H9 (cell line): ENCODE results near the gene CTF1. TPM values are rescaled to one million over a fixed set of nuclear protein-coding genes. Genes with fewer than 3 reads are reported as not detected.

Source experiments
- DNase-seq: peaks from one replicate; pipeline ENCODE4 v3.0.0-alpha.2; 2017
- H2AFZ ChIP-seq: one replicate; pipeline ENCODE4 v1.6.1; 2013; ENCODE audit warnings: mild to moderate bottlenecking, low read length, control low read depth, moderate library complexity
- H2AK5ac ChIP-seq: 2 replicates; pipeline ENCODE4 v1.6.1; 2013; ENCODE audit warnings: low read length, control low read depth, mixed read lengths; ENCODE audit not compliant: insufficient read length
- H2BK120ac ChIP-seq: one replicate; pipeline ENCODE4 v1.6.1; 2013; ENCODE audit warnings: low read depth, mild to moderate bottlenecking, low read length, control low read depth, inconsistent platforms; ENCODE audit not compliant: poor library complexity, severe bottlenecking
- H2BK12ac ChIP-seq: 2 replicates; pipeline ENCODE4 v1.6.1; 2013; ENCODE audit warnings: low read length, control low read depth, mixed read lengths, low read depth; ENCODE audit not compliant: insufficient read length
- H2BK15ac ChIP-seq: 2 replicates; pipeline ENCODE4 v1.6.1; 2013; ENCODE audit warnings: low read depth, low read length, control low read depth
- H2BK20ac ChIP-seq: one replicate; pipeline ENCODE4 v1.6.1; 2013; ENCODE audit warnings: low read depth, mild to moderate bottlenecking, low read length, control low read depth, inconsistent platforms; ENCODE audit not compliant: poor library complexity, severe bottlenecking
- H2BK5ac ChIP-seq: 2 replicates; pipeline ENCODE4 v1.6.1; 2013; ENCODE audit warnings: low read length, control low read depth, mixed read lengths; ENCODE audit not compliant: insufficient read length
- H3K14ac ChIP-seq: 2 replicates; pipeline ENCODE4 v1.6.1; 2013; ENCODE audit warnings: low read length, control low read depth; ENCODE audit not compliant: insufficient read depth
- H3K18ac ChIP-seq: 2 replicates; pipeline ENCODE4 v1.6.1; 2013; ENCODE audit warnings: low read depth, mild to moderate bottlenecking, mixed read lengths, low read length, control low read depth; ENCODE audit not compliant: insufficient read length
- H3K23ac ChIP-seq: 2 replicates; pipeline ENCODE4 v1.6.1; 2013; ENCODE audit warnings: low read length, control low read depth, mixed read lengths, low read depth; ENCODE audit not compliant: insufficient read length
- H3K23me2 ChIP-seq: 2 replicates; pipeline ENCODE4 v1.6.1; 2013; ENCODE audit warnings: low read depth, mild to moderate bottlenecking, mixed read lengths, low read length, control low read depth; ENCODE audit not compliant: insufficient read length, poor library complexity, severe bottlenecking
- H3K27ac ChIP-seq: 2 replicates; pipeline ENCODE4 v1.5.1; 2013; ENCODE audit warnings: low read length, control low read depth, mixed read lengths, low read depth; ENCODE audit not compliant: insufficient read length
- H3K27me3 ChIP-seq: 2 replicates; pipeline ENCODE4 v1.6.1; 2013; ENCODE audit warnings: low read length, control low read depth, inconsistent platforms; ENCODE audit not compliant: insufficient read depth
- H3K4ac ChIP-seq: 2 replicates; pipeline ENCODE4 v1.6.1; 2013; ENCODE audit warnings: low read depth, mild to moderate bottlenecking, control low read depth, inconsistent platforms, low read length, moderate library complexity
- H3K4me1 ChIP-seq: 2 replicates; pipeline ENCODE4 v1.6.1; 2013; ENCODE audit warnings: low read length, control low read depth, inconsistent platforms; ENCODE audit not compliant: insufficient read depth
- H3K4me2 ChIP-seq: 2 replicates; pipeline ENCODE4 v1.6.1; 2013; ENCODE audit warnings: low read length, control low read depth, mixed read lengths; ENCODE audit not compliant: insufficient read length, insufficient read depth
- H3K56ac ChIP-seq: 2 replicates; pipeline ENCODE4 v1.6.1; 2013; ENCODE audit warnings: low read depth, mild to moderate bottlenecking, mixed read lengths, low read length, control low read depth; ENCODE audit not compliant: insufficient read length
- H3K79me1 ChIP-seq: 2 replicates; pipeline ENCODE4 v1.6.1; 2013; ENCODE audit warnings: low read depth, mild to moderate bottlenecking, moderate library complexity, low read length, control low read depth, inconsistent platforms; ENCODE audit not compliant: insufficient read depth, poor library complexity, severe bottlenecking
- H3K79me2 ChIP-seq: 2 replicates; pipeline ENCODE4 v1.6.1; 2013; ENCODE audit warnings: low read length, control low read depth, inconsistent platforms; ENCODE audit not compliant: insufficient read depth
- H3K9ac ChIP-seq: 2 replicates; pipeline ENCODE4 v1.6.1; 2013; ENCODE audit warnings: low read length, control low read depth, mixed read lengths; ENCODE audit not compliant: insufficient read length; ENCODE audit errors: extremely low read depth
- H3K9me3 ChIP-seq: one replicate; pipeline ENCODE4 v1.6.1; 2013; ENCODE audit warnings: low read depth, low read length, inconsistent platforms; ENCODE audit not compliant: control insufficient read depth
- H3T11ph ChIP-seq: one replicate; pipeline ENCODE4 v1.6.1; 2013; ENCODE audit warnings: mild to moderate bottlenecking, low read length, control low read depth, inconsistent platforms
- H4K20me1 ChIP-seq: one replicate; pipeline ENCODE4 v1.6.1; 2013; ENCODE audit not compliant: control insufficient read depth, insufficient read length, insufficient read depth
- H4K5ac ChIP-seq: 2 replicates; pipeline ENCODE4 v1.6.1; 2013; ENCODE audit warnings: low read depth, mild to moderate bottlenecking, mixed read lengths, low read length, control low read depth; ENCODE audit not compliant: insufficient read length
- H4K8ac ChIP-seq: replicated peaks from 2 replicates; pipeline ENCODE4 v1.6.1; 2013; ENCODE audit warnings: low read length, control low read depth, mixed read lengths, low read depth; ENCODE audit not compliant: insufficient read length
- H4K91ac ChIP-seq: 2 replicates; pipeline ENCODE4 v1.6.1; 2013; ENCODE audit warnings: low read depth, mild to moderate bottlenecking, moderate library complexity, mixed read lengths, low read length, control low read depth; ENCODE audit not compliant: insufficient read length
- H3K27ac Mint-ChIP-seq, 3 experiments: 2 replicates in 2 of 3; 3 replicates in 1 of 3; pipeline ENCODE4 v1.8.0; 2020 to 2021; ENCODE audit warnings: mixed read lengths in 3 of 3, mild to moderate bottlenecking in 1 of 3, moderate library complexity in 1 of 3
- H3K27me3 Mint-ChIP-seq: 2 replicates; pipeline ENCODE4 v1.8.0; 2021; ENCODE audit warnings: low read depth, mild to moderate bottlenecking, moderate library complexity, mixed read lengths
- H3K36me3 Mint-ChIP-seq, 3 experiments: 2 replicates in 2 of 3; 3 replicates in 1 of 3; pipeline ENCODE4 v1.8.0; 2020 to 2021; ENCODE audit warnings: low read depth in 3 of 3, mixed read lengths in 3 of 3; ENCODE audit not compliant: insufficient read depth in 1 of 3
- H3K4me1 Mint-ChIP-seq, 2 experiments: 2 replicates each; pipeline ENCODE4 v1.8.0; 2020; ENCODE audit warnings: mixed read lengths in 2 of 2
- H3K4me3 Mint-ChIP-seq, 2 experiments: 2 replicates in 1 of 2; 3 replicates in 1 of 2; pipeline ENCODE4 v1.8.0; 2020 to 2021; ENCODE audit warnings: mild to moderate bottlenecking in 2 of 2, mixed read lengths in 2 of 2, moderate library complexity in 1 of 2
- H3K9me3 Mint-ChIP-seq, 2 experiments: 2 replicates in 1 of 2; 3 replicates in 1 of 2; pipeline ENCODE4 v1.8.0; 2020; ENCODE audit warnings: mild to moderate bottlenecking in 2 of 2, mixed read lengths in 2 of 2, moderate library complexity in 1 of 2
- CTCF ChIP-seq: fragments of 200-600 bp; sonication (generic); conservative IDR thresholded peaks from 3 replicates; pipeline ENCODE4 v1.8.0; 2021; ENCODE audit warnings: antibody characterized with exemption, mild to moderate bottlenecking
- WGBS: extraction: QIAGEN DNeasy Blood & Tissue Kit; methylation state at CpG from one replicate; pipeline ENCODE4 v1.1.7; 2013; ENCODE audit warnings: missing lambda C conversion rate, low lambda C conversion rate, mixed read lengths; ENCODE audit not compliant: insufficient read length; ENCODE audit errors: extremely low coverage; 5-methylcytosine and 5-hydroxymethylcytosine counted together
- total RNA-seq: library from RNA; stranded (reverse); gene quantifications from 2 replicates; pipeline ENCODE4 v1.2.1, GENCODE V29; 2021

The CTF1 gene
- total RNA-seq, 1 experiment from 2014 or later: 0.72 TPM

DNA sequence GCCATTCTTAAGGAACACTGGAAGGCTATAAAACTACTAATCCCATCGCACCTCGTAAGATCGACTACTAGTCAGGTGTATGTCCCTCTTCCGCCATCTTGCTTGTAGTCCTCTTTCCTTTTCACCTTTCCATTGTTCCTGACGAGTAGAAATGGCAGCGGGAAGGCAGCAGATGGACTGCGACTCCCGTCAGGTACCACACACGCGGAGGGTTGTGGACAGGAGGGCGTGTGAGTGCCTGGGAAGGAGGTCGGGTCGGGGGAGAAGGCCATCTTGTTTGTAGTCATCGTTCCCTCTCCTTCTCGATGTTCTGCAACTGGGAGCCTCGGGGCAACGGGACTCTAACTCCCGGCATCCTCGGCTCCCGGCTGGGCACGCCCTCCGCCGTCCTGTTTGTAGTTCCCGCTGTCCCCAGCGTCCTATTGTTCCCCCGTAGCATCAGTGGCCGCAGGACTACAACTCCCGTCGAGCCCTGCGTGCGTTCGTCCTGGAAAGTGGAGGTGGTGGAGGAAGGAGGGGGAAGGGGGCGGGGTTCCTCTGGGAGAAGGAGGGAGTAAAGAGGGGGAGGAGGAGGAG is 26.6 kb downstream of the CTF1 start:
- H4K8ac ChIP-seq: peak overlapping the region; percentile 98

More for the DNA sequence above, 26.6 kb downstream of the CTF1 start:
- peak overlapping the region; percentile 99 for H4K5ac ChIP-seq
- H3K4ac ChIP-seq: no peak overlapping the region; the same call in 1 of the 2 replicates
- peaks cover 10% of the 10 kb centered on the region for H3K23me2 ChIP-seq
- H3K9me3 ChIP-seq: no peaks in the 10 kb centered on the region
- no peaks in the 10 kb centered on the region for H3K4me1 ChIP-seq
- peak overlapping the region; percentile 99 for H3K18ac ChIP-seq
- peak overlapping the region; percentile 97 for H3K27ac ChIP-seq
- peaks cover 14 to 16% (median 15%) of the 10 kb centered on the region in 3 experiments for H3K36me3 Mint-ChIP-seq
- WGBS: no CpG with 5 or more reads among the region's 33 CpGs
- peak overlapping the region; percentile 84 for H3K4me2 ChIP-seq
- H2BK12ac ChIP-seq: peak overlapping the region; percentile 99
- no peak for TF ChIP-seq CTCF
- H2BK5ac ChIP-seq: peak overlapping the region; percentile 99
- H2AFZ ChIP-seq: peak overlapping the region; percentile 76
- no peak overlapping the region for H2BK20ac ChIP-seq
- H3K14ac ChIP-seq: peak overlapping the region; percentile 99
- no peak overlapping the region for H3K23ac ChIP-seq
- H3K79me2 ChIP-seq: no peaks in the 10 kb centered on the region
- no peaks in the 10 kb centered on the region for H3K79me1 ChIP-seq
- no peaks in the 10 kb centered on the region for H4K20me1 ChIP-seq
- H3K27ac Mint-ChIP-seq: peak overlapping the region; percentile 100
- DNase-seq: peak; percentile 100
- H3K56ac ChIP-seq: peak overlapping the region; percentile 91
- no peaks in the 10 kb centered on the region for H3K27me3 ChIP-seq
- H3K4me1 Mint-ChIP-seq: peaks cover 12 to 24% of the 10 kb centered on the region in 2 experiments
- no peak overlapping the region for H3T11ph ChIP-seq
- peak overlapping the region; percentile 89 for H2BK120ac ChIP-seq
- H3K4me3 Mint-ChIP-seq: peak overlapping the region; percentile 93 to 100
- no peak overlapping the region for H2AK5ac ChIP-seq
- H3K9ac ChIP-seq: peak overlapping the region; percentile 96
- H2BK15ac ChIP-seq: no peak overlapping the region
- no peaks in the 10 kb centered on the region for H3K27me3 Mint-ChIP-seq
- H4K91ac ChIP-seq: no peak overlapping the region
- no peaks in the 10 kb centered on the region; a peak in 1 of 5 replicates for H3K9me3 Mint-ChIP-seq
